Measurements from ENCODE around the gene IGF1R.

Gene IGF1R

DNA sequence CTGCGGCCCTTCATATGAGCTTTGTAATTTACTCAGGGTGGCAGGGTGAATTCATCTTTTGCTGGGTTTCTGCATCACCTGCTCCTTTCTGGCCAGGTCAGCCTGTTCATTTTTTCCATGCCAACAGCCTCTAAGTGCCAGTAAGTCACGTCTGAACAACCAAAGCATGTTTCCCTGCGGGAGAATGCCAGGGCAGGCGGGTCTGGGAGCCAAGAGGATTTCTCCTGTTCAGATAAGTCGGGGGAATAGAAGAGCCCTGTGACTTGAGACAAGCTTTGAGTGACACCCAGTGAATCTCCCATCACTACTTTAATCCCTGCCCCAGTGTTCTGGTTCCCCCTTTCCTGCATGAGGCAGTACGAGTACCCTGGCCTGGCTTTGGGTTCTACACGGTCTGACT lies 206.2 kb downstream of the IGF1R start:
- DNase-seq (ENCODE audit: low spot score) (no peak), FAIRE-seq (no peak)

DNA sequence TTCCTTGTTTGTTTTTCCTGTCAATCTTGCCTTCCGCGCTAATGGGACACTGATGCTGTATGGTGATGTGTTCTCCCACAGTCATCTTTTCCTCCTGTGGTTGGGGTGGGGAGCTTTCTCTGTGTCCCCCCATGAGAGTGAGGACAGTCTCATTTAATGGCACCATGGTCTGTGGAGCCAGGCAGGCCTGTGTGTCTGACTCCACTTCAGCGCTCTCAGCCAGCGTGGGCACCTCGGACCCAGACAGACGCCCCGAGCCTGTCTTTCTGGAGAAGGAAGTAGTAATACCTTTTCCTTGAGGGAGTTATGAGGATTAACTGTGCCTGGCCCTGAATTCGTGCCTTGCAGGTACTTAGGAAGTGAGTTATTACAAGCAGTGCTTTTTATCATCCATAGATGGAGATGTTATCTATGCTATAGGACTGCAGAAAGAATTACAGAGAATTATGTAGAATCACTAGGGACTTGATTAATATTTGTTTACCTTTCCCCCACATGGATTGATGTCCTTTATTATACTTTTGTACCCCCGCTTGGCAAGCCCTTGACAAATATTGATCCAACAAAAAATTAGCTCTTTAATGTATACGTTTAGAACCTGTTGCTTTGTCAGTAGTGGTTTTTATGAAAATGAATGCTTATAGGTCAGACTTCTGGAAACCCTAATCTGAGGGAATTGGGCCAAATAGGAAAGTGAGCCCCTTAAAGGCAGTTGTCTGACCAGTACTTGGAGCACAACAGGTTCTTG lies 206.9 kb downstream of the IGF1R start:
- DNase-seq (ENCODE audit: low spot score) (no peak), FAIRE-seq (no peak)

DNA sequence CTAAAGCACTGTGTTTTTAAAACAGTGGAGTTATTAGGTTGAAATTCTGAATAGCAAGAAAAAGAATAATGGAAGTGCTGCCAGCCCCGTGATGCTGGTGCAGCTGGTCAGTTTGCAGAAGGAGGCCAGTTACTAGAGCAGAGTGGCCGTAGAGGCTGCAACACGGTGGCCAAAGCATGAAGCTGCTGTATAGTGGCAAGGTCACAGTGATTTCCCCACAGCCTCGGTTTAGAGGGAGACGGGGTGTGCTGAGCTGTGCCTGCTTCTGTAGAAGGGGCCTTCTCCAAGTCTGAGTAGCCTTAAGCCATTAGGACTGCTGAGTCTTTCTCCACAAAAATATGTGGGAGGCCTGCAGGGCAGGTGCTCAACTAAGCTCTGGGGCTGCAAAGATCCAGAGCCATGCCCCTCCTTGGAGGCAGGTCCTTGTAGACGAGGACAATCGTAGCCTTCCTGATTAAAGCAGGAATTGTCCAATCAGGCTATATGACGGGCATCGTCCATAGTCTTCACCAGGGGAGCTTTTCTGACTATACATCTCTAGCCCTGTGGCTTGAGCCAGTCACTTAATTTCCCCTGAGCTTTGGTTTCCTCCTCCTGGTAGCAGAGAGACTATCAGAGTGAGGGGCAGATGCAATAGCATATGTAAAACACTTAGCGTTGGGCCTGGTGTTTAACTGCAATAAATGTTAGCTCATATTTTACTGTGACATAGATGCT lies 207.6 kb downstream of the IGF1R start:
- DNase-seq (ENCODE audit: low spot score) (no peak), FAIRE-seq (no peak)

DNA sequence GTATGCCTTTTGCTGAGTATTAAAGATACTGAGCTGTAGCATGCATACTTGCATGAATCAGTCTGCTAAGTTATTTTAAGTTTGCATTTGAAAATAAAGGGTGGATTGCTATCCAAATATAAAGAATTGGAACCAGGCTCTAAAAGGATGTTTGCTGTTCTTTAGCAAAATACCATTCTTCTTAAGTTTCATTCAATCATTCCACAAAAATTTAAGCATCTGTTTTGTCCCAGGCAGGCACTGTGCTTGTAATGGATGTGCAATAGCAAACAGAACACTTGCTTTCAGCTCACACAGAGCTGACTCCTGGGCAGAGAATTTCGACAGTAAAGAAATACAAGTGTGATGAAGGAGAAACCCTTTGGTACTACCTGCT lies 208.2 kb downstream of the IGF1R start:
- FAIRE-seq, result no peak
- no peak for DNase-seq (ENCODE audit: low spot score)

DNA sequence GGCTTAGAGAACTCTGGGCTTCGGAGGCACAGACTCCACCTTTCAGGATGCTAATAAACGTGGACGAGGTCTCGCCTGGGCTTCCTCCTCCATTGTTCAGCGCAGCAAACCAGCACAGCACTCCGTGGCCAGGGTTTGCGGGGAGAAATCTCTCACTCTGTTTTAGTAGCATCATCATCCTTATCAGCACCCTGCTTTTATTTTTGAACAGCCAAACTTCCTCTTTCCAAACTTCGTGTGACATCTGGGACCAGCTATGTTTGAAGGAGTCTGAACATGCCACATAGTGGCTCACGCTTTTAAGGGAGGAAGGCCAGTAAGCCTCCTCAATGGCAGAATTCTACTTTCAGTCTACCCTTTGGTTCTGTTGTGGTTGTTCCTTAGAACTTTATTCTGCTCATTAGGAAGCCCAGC lies 210.3 kb downstream of the IGF1R start:
- FAIRE-seq (no peak), DNase-seq (ENCODE audit: low spot score) (no peak)

DNA sequence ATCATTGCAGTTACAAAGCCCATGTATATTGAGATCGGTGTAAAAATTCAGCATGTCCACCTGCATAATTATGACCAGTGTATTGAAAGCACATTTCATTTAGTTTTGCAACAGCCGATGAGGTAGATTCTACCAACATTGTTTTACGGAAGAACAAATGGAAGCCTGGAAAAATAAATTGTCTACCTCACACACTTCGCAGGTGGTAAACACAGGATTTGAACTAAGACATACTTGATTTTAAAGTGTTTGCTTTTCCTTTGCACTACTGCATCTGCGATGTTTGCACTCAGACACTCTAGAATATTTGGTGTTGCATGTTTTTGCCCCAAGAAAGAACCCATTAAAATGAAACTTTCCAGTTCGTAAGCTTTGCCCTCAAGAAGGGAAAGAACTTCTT lies 210.8 kb downstream of the IGF1R start:
- DNase-seq (ENCODE audit: low spot score), result no peak
- FAIRE-seq, result no peak

DNA sequence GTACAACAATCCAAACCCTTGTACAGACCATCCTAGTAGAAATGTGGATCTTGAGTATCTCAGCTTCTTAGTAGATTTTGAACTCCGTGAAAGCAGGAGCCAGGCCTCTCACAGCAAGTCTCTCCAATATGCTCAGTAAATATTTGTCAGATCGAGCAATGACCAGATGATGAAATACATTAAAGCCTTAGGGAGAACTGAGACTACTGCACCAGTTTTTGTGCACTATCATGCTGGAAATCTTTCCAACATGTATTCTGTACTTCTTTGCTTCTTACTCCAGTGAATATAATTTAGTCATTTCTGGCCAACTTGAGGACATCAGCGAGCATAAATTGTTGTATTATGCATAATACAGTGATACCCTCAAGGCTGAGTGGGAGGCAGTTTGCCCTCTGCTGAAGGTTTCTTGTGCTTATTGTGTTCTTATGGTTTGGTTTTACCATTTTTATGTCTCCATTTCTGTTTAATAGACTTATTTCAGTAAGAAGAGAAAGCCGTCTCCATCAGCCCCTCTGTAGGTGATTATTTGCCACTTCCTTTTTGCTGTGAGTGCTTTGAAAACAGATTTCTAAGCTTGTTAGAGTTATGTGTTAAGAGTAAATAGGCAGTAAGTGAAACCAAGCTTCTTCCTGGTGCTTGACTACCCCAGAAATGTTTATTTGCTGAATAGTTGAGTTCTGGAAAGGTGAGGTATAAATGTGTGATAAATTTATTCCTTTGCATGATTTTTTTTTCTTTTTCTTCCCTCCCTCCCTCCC lies 212.1 kb downstream of the IGF1R start:
- FAIRE-seq, result no peak
- no peak for DNase-seq (ENCODE audit: low spot score)

DNA sequence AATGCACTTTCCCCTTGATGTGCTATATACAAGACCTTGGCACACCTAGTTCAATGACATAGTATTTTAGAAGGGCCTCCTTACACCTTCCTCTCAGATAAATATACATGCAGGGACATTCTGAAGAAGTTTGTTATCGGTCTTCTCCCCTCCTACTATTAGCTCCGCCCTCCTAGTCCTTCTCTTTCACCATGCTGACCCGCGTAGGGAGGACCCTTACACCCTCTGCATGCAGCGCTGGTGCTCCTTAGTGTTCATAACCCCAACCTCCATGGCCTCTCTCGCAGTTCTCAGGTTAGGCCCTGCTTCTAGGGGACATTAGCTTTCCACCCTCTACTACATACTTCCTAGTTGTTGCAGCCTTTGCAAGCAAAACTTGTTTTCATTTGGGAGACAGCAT lies 212.8 kb downstream of the IGF1R start:
- DNase-seq (ENCODE audit: low spot score), result no peak
- no peak for FAIRE-seq

DNA sequence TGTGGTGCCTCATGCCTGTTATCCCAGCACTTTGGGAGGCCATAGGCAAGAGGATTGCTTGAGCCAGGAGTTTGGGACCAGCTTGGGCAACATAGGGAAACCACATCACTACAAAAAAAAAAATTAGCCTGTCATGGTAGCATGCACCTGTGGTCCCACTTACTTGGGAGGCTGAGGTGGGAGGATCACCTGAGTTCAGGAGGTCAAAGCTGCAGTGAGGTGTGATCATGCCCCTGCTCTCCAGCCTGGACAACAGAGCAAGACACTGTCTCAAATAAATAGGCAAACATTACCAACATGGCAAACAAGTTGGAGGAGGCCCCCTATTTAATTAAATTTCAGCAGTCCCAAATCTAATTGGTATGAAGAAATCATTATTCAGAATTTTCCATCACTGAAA lies 215.6 kb downstream of the IGF1R start:
- no peak for DNase-seq (ENCODE audit: low spot score)
- FAIRE-seq, result no peak

DNA sequence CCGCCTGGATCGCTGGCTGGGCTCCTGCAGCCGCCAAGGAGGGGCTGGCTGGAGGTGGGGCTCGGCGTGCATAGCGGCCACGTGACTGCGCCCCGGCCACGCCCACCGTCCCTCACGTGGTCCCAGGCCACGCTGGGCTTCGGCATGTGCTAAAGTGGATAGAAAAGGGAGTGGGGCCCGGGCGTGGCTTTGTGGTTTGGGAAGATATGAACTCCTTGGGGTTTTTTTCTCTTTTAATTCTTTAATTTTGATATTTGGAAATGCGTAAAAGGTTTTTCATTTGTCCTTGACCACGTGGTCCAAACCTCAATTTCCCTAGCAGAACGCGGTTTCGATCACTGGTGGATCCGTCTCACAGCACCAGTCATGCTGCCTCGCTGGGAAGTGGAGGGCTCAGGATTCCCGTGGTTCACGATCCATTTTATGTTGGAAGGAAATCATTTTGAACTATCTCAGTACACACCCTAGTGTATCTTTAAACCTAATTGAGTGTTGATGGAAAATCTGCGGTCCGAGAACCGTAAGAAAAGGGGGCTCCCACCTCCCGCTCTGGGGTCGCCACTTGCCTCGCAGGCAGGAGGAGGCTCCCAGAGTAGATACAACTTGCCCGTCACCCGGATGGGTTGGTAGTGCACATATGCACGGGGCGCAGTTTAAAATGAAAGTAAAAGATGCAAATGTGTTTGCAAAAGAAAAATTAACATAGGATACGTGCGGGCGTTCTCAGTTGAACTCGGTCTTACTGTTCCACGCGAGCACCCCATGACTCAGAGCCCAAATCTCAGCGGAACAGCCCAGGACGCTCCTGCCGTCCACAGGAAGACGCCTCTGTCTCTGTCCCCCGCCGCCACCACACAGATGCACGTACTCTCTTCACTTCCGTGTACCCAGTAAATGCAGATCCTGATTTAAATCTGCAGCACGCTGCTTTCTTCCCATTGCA lies 217.3 kb downstream of the IGF1R start:
- no peak for FAIRE-seq
- DNase-seq (ENCODE audit: low spot score), result peak; percentile 51

DNA sequence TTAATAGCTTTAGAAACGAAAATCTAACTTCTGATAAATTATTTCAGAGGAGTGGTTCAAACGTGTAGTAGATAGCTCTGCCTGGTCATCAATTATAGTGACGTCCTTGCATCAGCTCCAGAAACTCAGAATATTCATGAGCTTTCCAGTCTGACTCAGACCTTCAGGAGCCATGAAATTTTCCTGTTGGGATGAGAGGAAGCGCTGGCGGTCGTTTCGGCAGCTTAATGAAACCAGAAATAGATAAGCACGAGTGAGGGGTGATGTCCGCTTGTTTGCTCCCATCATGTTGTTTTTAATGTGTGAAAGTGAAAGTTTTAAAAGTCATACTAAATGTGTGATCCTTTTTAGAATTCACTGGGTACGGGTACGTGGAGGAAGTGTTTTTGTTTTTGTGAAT lies 218.2 kb downstream of the IGF1R start:
- DNase-seq (ENCODE audit: low spot score) (peak; percentile 35), FAIRE-seq (no peak)

DNA sequence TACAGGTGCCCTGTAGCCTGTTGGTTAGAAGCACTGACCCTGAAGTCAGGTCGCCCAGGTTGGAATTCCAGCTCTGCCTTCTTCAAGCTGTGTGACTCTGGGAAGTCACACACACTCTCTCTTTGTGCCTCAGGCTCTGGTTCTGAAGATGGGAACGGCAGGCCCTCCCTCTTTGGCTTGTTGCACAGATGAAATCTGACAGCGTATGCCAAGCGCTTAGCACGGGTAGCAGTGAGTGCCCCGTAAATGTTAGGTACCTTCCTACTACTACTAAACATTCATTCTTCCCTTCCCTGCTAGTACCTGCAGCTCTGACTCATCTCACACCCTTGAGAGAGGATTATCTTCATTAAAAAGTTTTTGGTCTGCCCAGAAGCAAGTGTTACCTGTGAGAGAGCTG lies 220.2 kb downstream of the IGF1R start:
- DNase-seq (ENCODE audit: low spot score) (no peak), FAIRE-seq (no peak)

DNA sequence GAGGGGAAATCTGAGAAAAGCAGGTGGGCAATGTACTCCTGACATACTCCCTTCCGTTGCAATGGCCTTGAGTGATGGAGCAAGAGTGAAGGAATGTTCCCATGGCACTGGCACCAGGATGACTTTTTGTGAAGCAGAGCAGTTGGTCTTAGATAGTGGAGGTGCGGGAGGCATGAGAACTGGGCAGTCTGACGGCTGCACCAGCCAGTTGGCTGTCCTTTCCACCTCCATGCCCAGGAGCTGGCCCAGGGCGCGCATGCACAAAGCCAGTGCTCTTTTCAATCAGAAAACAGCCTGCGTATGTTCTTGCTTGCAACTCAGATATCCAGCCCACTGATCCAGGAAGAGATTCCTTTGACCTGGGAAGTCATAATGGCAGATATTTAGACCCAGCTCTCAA lies 222.4 kb downstream of the IGF1R start:
- no peak for DNase-seq (ENCODE audit: low spot score)
- no peak for FAIRE-seq

DNA sequence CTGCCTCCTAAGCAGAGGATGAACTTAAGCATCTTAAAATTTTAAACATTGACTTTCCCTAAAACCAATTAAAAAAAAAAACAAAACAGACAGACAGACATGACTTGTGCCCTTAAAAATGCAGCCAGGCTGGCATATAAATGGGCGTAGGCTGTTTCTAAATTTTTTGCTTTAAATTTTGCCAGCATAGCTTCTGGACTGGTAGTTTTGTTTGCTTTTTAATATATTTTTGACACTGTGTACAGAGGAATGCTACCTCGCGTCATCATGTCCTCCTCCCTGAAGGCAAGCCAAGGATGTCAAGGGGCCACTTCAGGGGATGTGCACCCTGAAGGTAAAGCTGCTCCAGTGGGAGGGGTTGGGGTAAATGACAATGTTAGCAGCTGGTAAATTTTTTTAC lies 224.4 kb downstream of the IGF1R start:
- FAIRE-seq (no peak), DNase-seq (ENCODE audit: low spot score) (no peak)

DNA sequence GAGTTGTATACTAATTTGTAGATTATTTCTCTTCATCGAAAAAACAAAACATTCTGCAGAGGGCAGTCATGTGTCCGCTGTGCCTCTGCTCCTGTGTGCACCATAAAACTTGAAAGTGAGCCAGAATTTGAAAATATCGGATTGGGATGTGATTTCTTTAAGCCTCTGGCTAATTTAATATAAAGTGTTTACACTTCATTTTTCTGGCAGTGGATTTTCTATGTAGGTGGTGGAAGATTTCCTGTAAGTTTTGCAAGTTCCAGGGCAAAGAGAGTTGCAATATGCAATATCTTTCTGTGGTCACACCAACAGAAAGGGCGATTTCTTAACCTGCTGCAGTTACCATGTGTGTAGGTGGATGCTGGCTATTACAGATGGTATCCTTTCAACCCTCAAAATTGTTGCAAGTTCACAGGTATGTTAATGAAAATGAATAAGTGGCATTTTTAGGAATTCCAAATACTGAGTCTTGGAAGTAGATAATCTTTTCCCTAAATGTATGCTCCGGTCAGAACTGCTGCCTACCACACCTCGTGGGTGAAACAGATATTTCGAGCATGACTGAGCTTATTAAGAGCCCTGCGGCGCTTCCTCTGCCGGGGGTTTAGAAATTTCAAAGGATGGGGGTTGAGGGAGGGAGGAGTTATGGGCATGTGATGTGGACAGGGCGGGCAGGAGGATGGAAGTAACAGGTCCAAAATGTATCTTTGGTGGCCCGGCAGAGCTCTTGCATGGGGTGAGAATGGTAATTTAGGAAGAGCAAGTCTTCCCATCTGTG lies 225.3 kb downstream of the IGF1R start:
- FAIRE-seq (peak; percentile 49), DNase-seq (ENCODE audit: low spot score) (peak; percentile 36)

DNA sequence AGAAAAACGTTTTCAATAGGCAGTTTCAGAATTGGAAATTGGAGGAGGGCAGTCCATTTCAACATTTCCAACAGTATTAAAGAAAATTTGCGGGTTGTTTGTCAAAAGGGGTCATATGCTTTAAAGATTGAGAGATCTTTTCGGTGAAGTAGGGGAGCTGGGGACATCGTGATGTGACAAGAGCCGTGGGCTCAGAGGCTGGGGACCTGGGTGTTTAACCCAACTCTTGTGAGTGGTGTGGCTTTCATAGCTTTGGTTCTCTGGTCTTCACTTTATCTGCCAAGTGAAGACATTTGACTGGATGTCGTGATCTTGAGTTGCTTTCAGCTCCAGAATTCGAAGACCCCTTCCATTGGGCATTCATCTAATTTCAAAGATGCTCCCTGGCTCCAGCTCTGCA lies 226.0 kb downstream of the IGF1R start:
- DNase-seq (ENCODE audit: low spot score) (no peak), FAIRE-seq (no peak)

DNA sequence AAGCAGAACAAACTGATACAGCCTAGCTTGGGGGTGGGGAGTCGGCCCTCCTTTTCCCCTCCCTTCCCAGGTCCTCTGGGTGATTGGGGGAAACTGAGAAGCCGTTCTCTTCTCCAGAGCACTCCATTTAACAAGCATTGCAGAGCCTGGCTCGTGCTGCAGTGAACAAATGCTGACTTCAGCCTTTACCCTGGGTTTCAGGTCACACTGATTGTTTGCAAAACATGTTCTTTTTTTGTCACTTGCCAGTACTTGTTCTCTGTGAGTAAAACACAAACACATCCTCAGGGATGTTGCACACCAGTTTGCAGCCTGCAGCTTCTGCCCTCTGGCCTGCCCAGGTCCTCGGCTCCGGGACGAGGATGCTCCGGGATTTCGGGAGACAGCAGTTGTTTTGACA lies 226.4 kb downstream of the IGF1R start:
- no peak for FAIRE-seq
- DNase-seq (ENCODE audit: low spot score), result no peak

DNA sequence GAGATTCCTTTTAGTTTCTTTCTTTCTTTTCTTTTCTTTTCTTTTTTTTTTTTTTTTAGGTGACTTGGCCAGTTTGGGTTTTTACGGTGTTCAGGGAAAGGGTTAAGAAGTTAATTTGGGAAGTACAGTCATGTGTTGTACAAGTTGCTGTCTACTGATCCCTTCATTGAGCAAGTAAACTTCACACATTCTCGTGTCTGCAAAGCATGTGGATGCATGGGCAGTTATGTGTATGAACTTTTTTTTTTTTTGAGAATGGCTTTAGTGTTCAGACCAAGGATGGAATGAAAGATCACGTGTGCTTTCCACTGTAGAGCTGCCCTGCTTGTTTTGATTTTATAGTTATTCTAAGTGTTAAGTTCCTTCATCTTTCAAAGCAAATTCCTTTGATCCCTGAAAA lies 227.0 kb downstream of the IGF1R start:
- DNase-seq (ENCODE audit: low spot score), result no peak
- no peak for FAIRE-seq

DNA sequence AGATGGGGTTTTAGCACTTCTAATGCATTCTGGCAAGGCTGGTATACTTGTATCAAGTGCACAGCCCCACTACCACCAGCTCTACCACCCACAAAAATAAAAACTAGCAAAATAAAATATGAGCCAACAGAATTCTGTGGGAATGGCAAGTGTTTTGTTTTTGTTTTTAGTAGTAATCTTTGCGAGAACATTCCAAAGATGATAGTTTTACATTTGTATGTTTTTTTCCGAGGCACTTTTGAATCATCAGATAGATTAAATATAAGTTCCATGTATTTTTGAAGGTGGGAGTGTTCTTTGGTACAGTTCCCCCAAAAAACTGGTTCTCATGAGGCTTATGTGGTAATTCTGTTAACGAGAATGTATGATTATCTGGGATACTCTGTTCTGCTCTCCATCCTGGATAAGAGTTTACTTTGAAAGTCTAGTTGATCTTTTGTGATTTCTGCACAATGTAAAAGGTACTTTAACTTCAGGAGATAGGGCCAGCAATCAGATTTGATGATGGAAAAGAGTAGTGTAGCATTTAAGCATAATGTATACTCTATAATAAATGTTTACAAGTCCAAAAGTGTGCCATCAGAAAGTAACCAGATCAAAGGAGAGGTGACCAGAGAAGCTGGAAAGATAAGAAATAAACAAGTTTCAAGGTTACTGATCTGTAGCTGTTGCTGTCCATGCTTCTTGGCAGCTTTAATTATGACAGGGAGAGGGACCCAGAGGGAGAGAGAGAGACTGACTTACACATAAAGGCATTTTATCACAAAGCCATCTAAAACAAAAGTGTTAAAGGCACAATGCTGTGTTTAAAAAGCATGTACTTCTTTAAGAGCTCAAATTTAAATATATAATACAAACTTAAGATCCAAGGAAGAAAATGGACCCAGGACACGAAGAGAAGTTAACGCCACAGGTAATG lies 228.4 kb downstream of the IGF1R start:
- no peak for DNase-seq (ENCODE audit: low spot score)
- no peak for FAIRE-seq

DNA sequence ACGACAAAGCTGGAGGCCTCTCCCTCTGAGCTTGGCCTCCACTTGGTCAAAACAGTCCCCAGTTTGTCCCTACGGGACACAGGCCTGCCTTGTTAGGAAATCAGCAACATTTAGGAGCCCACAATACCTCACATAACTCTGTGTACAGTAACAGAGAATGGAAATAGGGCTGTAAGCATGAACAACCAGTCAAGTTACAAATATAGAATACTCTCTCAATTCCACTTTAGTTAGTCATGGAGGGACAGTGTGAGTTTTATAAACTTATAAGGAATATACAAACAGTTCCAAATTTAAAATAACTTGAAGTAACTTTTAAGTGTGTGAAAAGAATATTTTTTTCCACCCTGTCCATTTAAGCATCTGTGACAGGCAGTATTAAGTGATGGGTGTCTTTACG lies 229.8 kb downstream of the IGF1R start:
- DNase-seq (ENCODE audit: low spot score) (no peak), FAIRE-seq (no peak)

Data from RCC 7860 (cell line).